Measurements from ENCODE around the gene MPDU1.

MPDU1 gene

GRCh38 chr17:7573324-7574080, 10.2 kb upstream of the MPDU1 start:
- peak overlapping the region; percentile 86 for H3K4me3 ChIP-seq (ENCODE audit: low read depth, low read length)
- H3K9me3 ChIP-seq, result no peaks in the 10 kb centered on the region
- H3K27me3 ChIP-seq, result no peaks in the 10 kb centered on the region
- TF ChIP-seq, protein P1, sequence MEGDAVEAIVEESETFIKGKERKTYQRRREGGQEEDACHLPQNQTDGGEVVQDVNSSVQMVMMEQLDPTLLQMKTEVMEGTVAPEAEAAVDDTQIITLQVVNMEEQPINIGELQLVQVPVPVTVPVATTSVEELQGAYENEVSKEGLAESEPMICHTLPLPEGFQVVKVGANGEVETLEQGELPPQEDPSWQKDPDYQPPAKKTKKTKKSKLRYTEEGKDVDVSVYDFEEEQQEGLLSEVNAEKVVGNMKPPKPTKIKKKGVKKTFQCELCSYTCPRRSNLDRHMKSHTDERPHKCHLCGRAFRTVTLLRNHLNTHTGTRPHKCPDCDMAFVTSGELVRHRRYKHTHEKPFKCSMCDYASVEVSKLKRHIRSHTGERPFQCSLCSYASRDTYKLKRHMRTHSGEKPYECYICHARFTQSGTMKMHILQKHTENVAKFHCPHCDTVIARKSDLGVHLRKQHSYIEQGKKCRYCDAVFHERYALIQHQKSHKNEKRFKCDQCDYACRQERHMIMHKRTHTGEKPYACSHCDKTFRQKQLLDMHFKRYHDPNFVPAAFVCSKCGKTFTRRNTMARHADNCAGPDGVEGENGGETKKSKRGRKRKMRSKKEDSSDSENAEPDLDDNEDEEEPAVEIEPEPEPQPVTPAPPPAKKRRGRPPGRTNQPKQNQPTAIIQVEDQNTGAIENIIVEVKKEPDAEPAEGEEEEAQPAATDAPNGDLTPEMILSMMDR (IDR thresholded peaks at IDR 0.05; ENCODE audit: low read depth, low read length), result no peak
- H3K4me1 ChIP-seq, result peaks cover 6% of the 10 kb centered on the region; the same call in 1 of the 2 replicates
- peak; percentile 82 for DNase-seq
- H3K36me3 ChIP-seq, result peaks cover 55% of the 10 kb centered on the region

DNA sequence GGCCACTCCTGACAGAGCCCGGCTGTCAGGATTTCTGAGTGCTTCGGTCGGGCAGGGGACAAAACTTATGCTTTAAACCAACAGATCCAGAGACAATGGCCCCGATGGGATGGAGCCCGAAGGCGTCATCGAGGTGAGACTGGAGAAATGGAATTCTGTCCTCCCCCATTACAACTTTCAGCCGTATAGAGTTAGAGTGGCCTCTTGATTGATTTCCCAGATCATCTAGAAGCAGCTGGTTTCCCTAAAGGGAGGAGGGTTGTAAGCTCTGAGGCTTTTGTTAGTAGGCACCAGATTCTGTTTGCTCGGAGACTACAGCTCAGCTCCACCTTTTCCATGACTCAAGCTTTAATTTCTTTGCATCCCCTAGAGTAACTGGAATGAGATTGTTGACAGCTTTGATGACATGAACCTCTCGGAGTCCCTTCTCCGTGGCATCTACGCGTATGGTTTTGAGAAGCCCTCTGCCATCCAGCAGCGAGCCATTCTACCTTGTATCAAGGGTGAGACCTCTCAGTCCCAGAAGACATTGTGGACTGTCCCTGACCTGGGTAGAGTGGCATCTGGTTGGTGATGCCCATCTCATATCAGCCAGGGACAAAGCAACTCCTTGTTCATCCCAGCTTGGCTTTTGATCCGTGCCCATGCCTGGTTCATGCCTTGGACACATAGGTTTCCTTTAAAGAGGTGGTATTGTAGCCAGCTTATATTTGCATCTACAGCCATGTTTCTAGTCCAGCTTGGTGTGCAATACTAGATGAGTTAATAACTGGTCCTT, 9.3 kb upstream of the MPDU1 start:
- Histone ChIP-seq H3K4me3 (ENCODE audit: low read depth, low read length) (peak overlapping the region; percentile 86), H3K36me3 (peaks cover 60% of the 10 kb centered on the region), H3K9me3 (no peaks in the 10 kb centered on the region), H3K4me1 (peaks cover 12% of the 10 kb centered on the region), H3K27me3 (no peaks in the 10 kb centered on the region)
- TF ChIP-seq, protein P1 (IDR thresholded peaks at IDR 0.05; ENCODE audit: low read depth, low read length), result no peak
- DNase-seq, result no peak

DNA sequence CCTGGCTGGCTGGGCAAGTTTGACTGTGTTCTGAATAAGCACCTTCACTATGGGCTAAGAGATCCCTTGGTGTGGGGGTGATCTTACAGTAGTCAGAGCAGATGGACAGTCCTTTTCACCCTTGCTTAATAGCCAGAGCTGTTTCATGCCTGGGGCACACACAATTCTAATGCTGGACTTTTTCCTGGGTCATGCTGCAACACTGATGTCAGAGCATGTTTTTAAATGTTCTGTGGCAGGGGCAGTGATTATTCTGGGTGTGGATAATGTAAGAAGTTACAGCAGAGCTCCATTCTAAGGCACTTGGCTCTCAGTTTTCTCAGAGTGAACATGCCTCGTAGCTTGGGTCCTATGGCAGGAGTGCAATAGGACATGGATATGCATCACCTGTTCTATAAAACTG, 8.2 kb upstream of the MPDU1 start:
- H3K4me3 ChIP-seq (ENCODE audit: low read depth, low read length), result peak overlapping the region; percentile 86; the same call in 1 of the 2 replicates
- peaks cover 62% of the 10 kb centered on the region for H3K36me3 ChIP-seq
- no peak for DNase-seq
- H3K9me3 ChIP-seq, result no peaks in the 10 kb centered on the region
- TF ChIP-seq, protein P1 (IDR thresholded peaks at IDR 0.05; ENCODE audit: low read depth, low read length), result no peak
- H3K4me1 ChIP-seq, result peaks cover 15% of the 10 kb centered on the region
- no peaks in the 10 kb centered on the region for H3K27me3 ChIP-seq

DNA sequence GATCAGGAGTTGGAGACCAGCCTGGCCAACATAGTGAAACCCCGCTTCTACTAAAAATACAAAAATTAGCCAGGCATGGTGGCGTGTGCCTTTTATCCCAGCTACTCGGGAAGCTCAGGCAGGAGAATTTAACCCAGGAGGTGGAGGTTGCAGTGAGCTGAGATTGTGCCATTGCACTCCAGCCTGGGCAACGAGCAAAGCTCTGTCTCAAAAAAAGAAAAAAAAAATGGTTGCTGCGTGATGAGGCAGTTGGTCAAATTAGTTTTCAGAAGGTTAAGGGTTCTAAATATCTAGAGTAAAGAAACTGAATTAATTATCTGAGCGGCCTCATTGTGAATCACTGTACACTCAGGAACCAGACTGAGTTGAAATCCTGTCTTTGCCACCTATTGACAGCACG, 7.7 kb upstream of the MPDU1 start:
- Histone ChIP-seq H3K4me1 (peaks cover 15% of the 10 kb centered on the region), H3K9me3 (no peaks in the 10 kb centered on the region), H3K36me3 (peaks cover 62% of the 10 kb centered on the region), H3K4me3 (ENCODE audit: low read depth, low read length) (no peak overlapping the region), H3K27me3 (no peaks in the 10 kb centered on the region)
- TF ChIP-seq, protein P1 (IDR thresholded peaks at IDR 0.05; ENCODE audit: low read depth, low read length), result no peak
- no peak for DNase-seq

GRCh38 chr17:7576432-7576937, 7.2 kb upstream of the MPDU1 start:
- Histone ChIP-seq H3K9me3 (no peaks in the 10 kb centered on the region), H3K4me1 (peaks cover 15% of the 10 kb centered on the region), H3K27me3 (no peaks in the 10 kb centered on the region), H3K4me3 (ENCODE audit: low read depth, low read length) (no peak overlapping the region), H3K36me3 (peaks cover 62% of the 10 kb centered on the region)
- DNase-seq, result no peak
- TF ChIP-seq, protein P1 (IDR thresholded peaks at IDR 0.05; ENCODE audit: low read depth, low read length), result no peak
